HEK293T (cell line): ENCODE data around the gene GPC1.

ENCODE experiments used
- CTCF ChIA-PET: fragments of 350-600 bp; formaldehyde crosslinking; extraction: SDS; loops from one replicate; lab custom pipeline; 2021; ENCODE audit warnings: antibody characterized with exemption, inconsistent platforms; lab: Yijun Ruan, JAX
- POLR2A ChIA-PET: fragments of 350-600 bp; formaldehyde crosslinking; extraction: SDS; loops from one replicate; lab custom pipeline; 2020; ENCODE audit warnings: antibody characterized with exemption, inconsistent platforms; lab: Yijun Ruan, JAX
- DNase-seq: peaks from one replicate; pipeline ENCODE4 v3.0.0; 2012; ENCODE audit warnings: mixed read lengths; ENCODE audit errors: extremely low spot score
- ARNT ChIP-seq: fragments of 450-650 bp; IDR thresholded peaks from 2 replicates; pipeline ENCODE4 v1.6.1; 2017; ENCODE audit warnings: mild to moderate bottlenecking
- BHLHE40 ChIP-seq: fragments of 450-650 bp; IDR thresholded peaks from 2 replicates; pipeline ENCODE4 v1.6.1; 2016; ENCODE audit warnings: mild to moderate bottlenecking, moderate library complexity, borderline replicate concordance
- CTBP1 ChIP-seq: fragments of 450-650 bp; IDR thresholded peaks from 2 replicates; pipeline ENCODE4 v1.6.1; 2016; ENCODE audit warnings: borderline replicate concordance
- ELF4 ChIP-seq: fragments of 450-650 bp; IDR thresholded peaks from 2 replicates; pipeline ENCODE4 v1.6.1; 2017; ENCODE audit warnings: antibody characterized with exemption
- FOXA1 ChIP-seq: fragments of 450-650 bp; IDR thresholded peaks from 2 replicates; pipeline ENCODE4 v1.6.1; 2016; ENCODE audit warnings: mild to moderate bottlenecking
- FOXK2 ChIP-seq: fragments of 450-650 bp; IDR thresholded peaks from 2 replicates; pipeline ENCODE4 v1.6.1; 2016; ENCODE audit warnings: mild to moderate bottlenecking
- FOXM1 ChIP-seq: fragments of 450-650 bp; IDR thresholded peaks from 2 replicates; pipeline ENCODE4 v1.6.1; 2017; ENCODE audit warnings: mild to moderate bottlenecking, borderline replicate concordance
- HDGF ChIP-seq: fragments of 450-650 bp; IDR thresholded peaks from 2 replicates; pipeline ENCODE4 v1.6.1; 2017; ENCODE audit warnings: antibody characterized with exemption, borderline replicate concordance
- L3MBTL2 ChIP-seq: fragments of 450-650 bp; conservative IDR thresholded peaks from 2 replicates; pipeline ENCODE4 v1.6.1; 2016; ENCODE audit warnings: mild to moderate bottlenecking
- LEF1 ChIP-seq: fragments of 450-650 bp; IDR thresholded peaks from 2 replicates; pipeline ENCODE4 v1.6.1; 2017; ENCODE audit warnings: mild to moderate bottlenecking, borderline replicate concordance
- NFRKB ChIP-seq: fragments of 450-650 bp; IDR thresholded peaks from 2 replicates; pipeline ENCODE4 v1.6.1; 2016; ENCODE audit warnings: mild to moderate bottlenecking, moderate library complexity
- SP1 ChIP-seq: fragments of 450-650 bp; IDR thresholded peaks from 2 replicates; pipeline ENCODE4 v1.6.1; 2017
- SUZ12 ChIP-seq: fragments of 450-650 bp; IDR thresholded peaks from 2 replicates; pipeline ENCODE4 v1.6.1; 2016; ENCODE audit warnings: mild to moderate bottlenecking
- TARDBP ChIP-seq: fragments of 450-650 bp; IDR thresholded peaks from 2 replicates; pipeline ENCODE4 v1.6.1; 2016
- ZNF384 ChIP-seq: fragments of 450-650 bp; IDR thresholded peaks from 2 replicates; pipeline ENCODE4 v1.6.1; 2016
- TF ChIP-seq, protein P1 (sequence below): fragments of 450-650 bp; IDR thresholded peaks from 2 replicates; pipeline ENCODE4 v1.6.1; 2016

GPC1 gene

DNA sequence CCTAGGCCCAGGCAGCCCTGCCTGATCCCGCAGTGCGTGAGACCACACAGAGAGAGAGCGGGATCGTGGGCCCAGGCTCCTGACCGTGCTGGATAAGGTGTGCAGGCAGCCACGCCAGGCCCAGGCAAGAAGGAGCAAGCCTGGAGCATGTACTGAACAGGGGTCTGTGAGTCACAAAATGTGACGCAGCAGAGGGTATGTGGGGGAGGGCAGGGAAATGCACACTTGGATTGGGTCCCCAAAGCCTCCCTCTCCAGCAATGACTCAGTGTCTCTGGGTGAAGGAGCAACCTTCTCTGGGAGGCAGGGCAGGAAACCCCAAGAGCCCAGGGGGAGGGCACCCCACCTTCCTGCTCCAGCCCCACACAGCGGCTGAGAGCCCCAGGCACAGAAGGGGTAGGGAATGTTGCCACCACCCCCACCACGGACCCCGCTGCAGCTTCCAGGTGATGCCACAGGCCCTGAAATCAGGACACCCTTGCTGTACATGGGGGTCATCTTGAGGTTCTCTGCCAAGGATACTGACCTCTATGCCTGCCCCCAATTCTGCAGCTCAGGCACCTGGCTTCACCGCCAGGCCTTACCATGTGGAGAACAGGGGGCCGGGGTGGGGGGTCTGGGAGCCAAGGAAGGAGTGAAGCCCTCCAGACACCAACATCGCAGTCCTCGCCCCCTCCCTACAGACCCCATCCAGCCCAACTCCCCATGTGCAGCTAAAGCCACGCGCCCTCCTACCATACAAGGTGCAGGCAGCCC, 1.3 kb upstream of the GPC1 start:
- ChIA-PET CTCF (no interaction called here), POLR2A (no interaction called here)
- no peak for TF ChIP-seq ARNT
- TF ChIP-seq BHLHE40: no peak
- TF ChIP-seq ELF4: no peak
- no peak for TF ChIP-seq LEF1
- no peak for TF ChIP-seq FOXM1
- TF ChIP-seq, protein P1, sequence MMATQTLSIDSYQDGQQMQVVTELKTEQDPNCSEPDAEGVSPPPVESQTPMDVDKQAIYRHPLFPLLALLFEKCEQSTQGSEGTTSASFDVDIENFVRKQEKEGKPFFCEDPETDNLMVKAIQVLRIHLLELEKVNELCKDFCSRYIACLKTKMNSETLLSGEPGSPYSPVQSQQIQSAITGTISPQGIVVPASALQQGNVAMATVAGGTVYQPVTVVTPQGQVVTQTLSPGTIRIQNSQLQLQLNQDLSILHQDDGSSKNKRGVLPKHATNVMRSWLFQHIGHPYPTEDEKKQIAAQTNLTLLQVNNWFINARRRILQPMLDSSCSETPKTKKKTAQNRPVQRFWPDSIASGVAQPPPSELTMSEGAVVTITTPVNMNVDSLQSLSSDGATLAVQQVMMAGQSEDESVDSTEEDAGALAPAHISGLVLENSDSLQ: no peak
- no peak for TF ChIP-seq SP1
- no peak for DNase-seq

DNA sequence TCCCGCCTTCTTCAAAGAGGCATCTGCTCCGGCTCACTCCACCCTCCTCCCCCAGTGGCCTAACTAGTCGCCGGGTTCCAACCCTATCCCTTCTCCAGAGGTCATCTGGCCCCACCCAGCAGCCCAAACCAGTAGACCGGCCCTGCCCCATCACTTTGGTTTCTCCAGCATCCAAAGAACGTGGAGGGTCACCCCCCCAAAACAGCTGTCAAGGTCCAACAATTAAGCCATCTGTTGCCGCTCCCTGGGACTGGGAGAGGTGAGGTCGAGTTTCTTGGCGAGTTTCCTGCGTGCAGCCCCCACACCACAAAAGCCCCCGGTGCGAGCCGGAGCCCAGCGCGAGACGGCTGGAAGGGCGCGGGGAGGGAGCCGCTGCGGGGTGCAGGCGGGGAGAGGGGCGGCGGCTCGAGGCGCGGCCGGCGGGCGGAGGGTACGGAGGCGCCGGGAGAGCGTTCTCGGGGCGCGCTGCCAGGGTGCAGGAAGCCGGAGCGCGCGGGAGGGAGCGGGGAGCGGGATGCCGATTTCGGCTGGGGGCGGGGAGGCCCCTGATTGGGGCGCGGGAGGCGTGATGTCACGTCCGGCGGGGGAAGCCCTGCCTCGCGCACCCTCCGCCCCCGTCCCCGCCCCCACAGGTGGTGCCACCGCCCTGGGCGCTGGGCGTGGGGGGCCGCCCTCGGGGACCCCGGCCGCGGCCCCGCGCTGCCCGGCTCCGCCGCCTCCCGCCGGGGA, 571 bp upstream of the GPC1 start:
- CTCF ChIA-PET: no interaction called here

DNA sequence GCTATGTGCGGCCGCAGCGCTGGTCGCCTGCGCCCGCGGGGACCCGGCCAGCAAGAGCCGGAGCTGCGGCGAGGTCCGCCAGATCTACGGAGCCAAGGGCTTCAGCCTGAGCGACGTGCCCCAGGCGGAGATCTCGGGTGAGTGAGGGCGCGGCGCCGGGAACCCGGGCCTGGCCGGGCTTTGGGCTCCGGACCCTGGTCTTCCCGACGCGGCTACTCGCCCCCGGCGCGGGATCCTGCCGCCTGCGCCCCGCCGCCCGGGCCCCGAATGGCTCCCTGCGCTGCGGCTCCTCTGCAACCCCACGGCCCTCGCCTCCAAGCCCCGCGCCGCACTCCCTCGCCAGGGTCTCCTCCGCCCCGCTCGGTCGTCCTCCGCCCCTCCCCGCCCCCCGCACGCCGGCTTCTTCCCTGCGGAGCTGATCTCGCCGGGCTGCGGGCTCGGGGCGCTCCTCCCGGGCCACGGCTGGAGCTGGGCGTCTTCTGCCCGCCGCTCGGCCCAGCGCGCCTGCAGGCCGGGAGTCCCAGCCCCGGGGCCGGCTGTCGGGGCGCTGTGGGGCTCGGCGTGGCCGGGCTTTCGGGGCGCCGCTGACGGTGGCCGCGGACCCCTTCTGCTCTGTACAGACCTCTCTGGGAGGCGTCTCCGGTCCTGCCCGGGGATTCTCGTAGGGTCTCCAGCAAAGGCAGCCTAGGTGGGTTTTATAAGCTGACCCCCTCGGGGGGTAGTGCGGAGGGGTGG, 652 bp downstream of the GPC1 start:
- DNase-seq: peak; percentile 31
- no peak for TF ChIP-seq BHLHE40
- TF ChIP-seq NFRKB: no peak
- TF ChIP-seq TARDBP: no peak
- TF ChIP-seq L3MBTL2: no peak
- no peak for TF ChIP-seq HDGF
- CTCF ChIA-PET: no interaction called here
- POLR2A ChIA-PET: interaction anchor here (0.7 to 1.4 kb wide), 3 partner anchors 9 to 222 kb away, joined by 3 read pairs; no protein-coding TSS in a partner anchor

More for the DNA sequence above, 571 bp upstream of the GPC1 start:
- peak; percentile 88 for DNase-seq
- TF ChIP-seq L3MBTL2: peak; percentile 48
- TF ChIP-seq LEF1: no peak
- POLR2A ChIA-PET: interaction anchor here (1.4 kb wide), 1 partner anchor 8 kb away, joined by 3 read pairs; no protein-coding TSS in a partner anchor

DNA sequence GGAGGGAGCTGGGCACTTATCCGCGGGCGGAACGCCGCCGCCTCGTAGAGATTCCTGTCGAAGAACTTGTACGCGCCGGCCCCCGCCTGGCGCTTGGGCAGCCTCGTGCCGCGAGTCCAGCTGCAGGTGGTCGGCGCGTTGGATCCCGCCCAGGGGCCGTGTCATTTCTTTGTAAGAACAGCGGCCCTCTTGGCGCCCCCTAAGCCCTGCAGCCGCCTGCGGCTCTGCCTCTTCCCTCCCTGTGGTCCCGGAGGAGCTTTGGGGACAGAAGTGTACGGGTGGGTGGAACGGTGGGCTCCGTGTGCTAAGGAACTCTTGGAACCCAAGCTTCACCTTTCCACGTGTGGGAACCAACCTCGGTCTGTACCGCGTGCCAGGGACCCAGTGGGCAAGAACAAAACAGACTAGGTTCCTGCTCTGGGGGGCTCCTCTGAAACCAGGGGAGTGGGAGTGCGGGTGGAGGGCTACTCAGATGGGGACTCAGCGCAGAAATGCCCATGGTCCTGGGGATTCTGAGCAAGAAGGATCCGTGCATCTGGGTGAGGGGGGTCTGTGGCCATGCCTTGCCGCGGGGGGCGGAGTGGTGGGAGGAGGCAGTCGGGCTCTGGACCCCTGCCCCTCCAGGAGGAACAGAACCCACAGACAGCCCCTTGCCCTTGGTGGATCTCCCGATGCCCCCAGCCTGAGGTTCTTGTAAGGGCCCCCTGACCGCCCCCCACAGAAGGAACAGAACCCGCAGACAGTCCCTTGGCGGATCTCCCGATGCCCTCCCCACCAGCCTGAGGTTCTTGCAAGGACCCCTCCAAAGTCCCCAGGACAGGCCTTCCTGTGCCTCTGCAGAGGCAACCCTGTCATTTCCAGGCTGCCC, 1.5 kb downstream of the GPC1 start:
- CTCF ChIA-PET: no interaction called here
- DNase-seq: no peak
- POLR2A ChIA-PET: interaction anchor here (1.0 to 1.4 kb wide), 2 partner anchors 10 to 223 kb away, joined by 3 read pairs; no protein-coding TSS in a partner anchor
- peak; percentile 98 for TF ChIP-seq L3MBTL2
- no peak for TF ChIP-seq SUZ12

DNA sequence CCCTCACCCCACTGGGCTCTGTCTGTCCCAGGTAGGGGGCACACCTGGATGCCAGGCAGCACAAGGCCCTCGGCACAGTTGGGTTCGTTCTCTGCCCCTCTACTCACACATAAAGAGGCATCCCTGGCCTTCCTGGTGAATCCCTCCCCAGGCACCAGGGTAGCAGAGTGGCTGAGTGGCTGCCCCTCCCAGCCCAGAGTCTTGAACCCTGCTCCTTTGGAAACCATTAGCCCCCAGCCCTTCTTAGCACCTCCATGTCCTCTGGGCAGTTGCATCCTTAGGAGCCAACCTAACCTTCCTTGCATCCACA, 2.0 kb downstream of the GPC1 start:
- CTCF ChIA-PET: no interaction called here

More for the DNA sequence above, 2.0 kb downstream of the GPC1 start:
- POLR2A ChIA-PET: no interaction called here
- no peak for DNase-seq
- TF ChIP-seq LEF1: no peak
- TF ChIP-seq NFRKB: no peak
- no peak for TF ChIP-seq SP1
- TF ChIP-seq FOXM1: no peak
- no peak for TF ChIP-seq CTBP1
- TF ChIP-seq, protein P1: no peak
- no peak for TF ChIP-seq ARNT
- TF ChIP-seq L3MBTL2: no peak
- no peak for TF ChIP-seq FOXK2
- no peak for TF ChIP-seq ELF4
- no peak for TF ChIP-seq SUZ12
- no peak for TF ChIP-seq HDGF
- no peak for TF ChIP-seq BHLHE40
- TF ChIP-seq TARDBP: no peak
- no peak for TF ChIP-seq ZNF384
- TF ChIP-seq FOXA1: no peak
